Adrenal gland (tissue), 12 donors: ENCODE results near the gene AKIP1. TPM values are rescaled to one million over a fixed set of nuclear protein-coding genes. Genes with fewer than 3 reads are reported as not detected.

Experiments used
- DNase-seq, 7 donors: peaks; one replicate each; pipeline ENCODE4 v3.0.0-alpha.2; 2019 to 2020
- H3K27ac ChIP-seq, 5 donors: fragments of 200-600 bp; sonication (generic) in 4 of 5; 1 replicate in 3 of 5; 2 replicates in 2 of 5; pipeline versions ENCODE4 v1.5.1 to v1.8.0; 2016 to 2020; ENCODE audit warnings: mild to moderate bottlenecking in 1 of 5
- H3K27me3 ChIP-seq: fragments of 200-600 bp; 2 replicates; pipeline ENCODE4 v1.8.0; 2021
- H3K36me3 ChIP-seq, 2 donors: fragments of 200-600 bp; replicated peaks in 1 of 2; 1 replicate in 1 of 2; 2 replicates in 1 of 2; pipeline versions ENCODE4 v1.5.1 to v1.8.0; 2018 to 2022
- H3K4me1 ChIP-seq, 2 donors: fragments of 200-600 bp; replicated peaks in 1 of 2; 1 replicate in 1 of 2; 2 replicates in 1 of 2; pipeline versions ENCODE4 v1.5.1 to v1.8.0; 2018 to 2021
- H3K4me3 ChIP-seq, 4 donors: fragments of 200-600 bp; sonication (generic) in 3 of 4; one replicate each; pipeline ENCODE4 v1.5.1; 2016 to 2018
- H3K9me3 ChIP-seq, 3 donors: fragments of 200-600 bp; sonication (generic) in 1 of 3; replicated peaks in 1 of 3; 1 replicate in 2 of 3; 2 replicates in 1 of 3; pipeline versions ENCODE4 v1.5.1 to v1.8.0; 2016 to 2021
- CTCF ChIP-seq, 6 experiments: fragments of 450-650 bp in 4 of 6; fragments of 200-600 bp in 2 of 6; sonication (generic) in 1 of 6; IDR thresholded peaks; 1 replicate in 5 of 6; 2 replicates in 1 of 6; pipeline versions ENCODE4 v1.5.1 to v1.8.0; 2016 to 2021; ENCODE audit warnings: antibody characterized with exemption in 6 of 6, mild to moderate bottlenecking in 2 of 6, moderate library complexity in 1 of 6
- POLR2A ChIP-seq, 2 donors: fragments of 450-650 bp; IDR thresholded peaks; one replicate each; pipeline ENCODE4 v1.6.1; 2017; ENCODE audit warnings: antibody characterized with exemption in 2 of 2, mild to moderate bottlenecking in 2 of 2, moderate library complexity in 1 of 2
- WGBS, 4 donors: extraction: QIAGEN DNeasy Blood & Tissue Kit in 2 of 4; methylation state at CpG; one replicate each; pipeline versions ENCODE4 v1.1.5 to v1.1.7; 2013 to 2017; 5-methylcytosine and 5-hydroxymethylcytosine counted together
- intact Hi-C, 2 donors: fragments of 100-400 bp; cut with DNase I; formaldehyde crosslinking; loops; one replicate each; pipeline versions ENCODE4 v1.14.1 to v1.15.0; 2022 to 2023
- polyA plus RNA-seq, 3 donors: library from polyadenylated mRNA; stranded (reverse); fragments of 200-250 nt in 2 of 3; fragments of 350-450 nt in 1 of 3; fragmentation: Illumina TruSeq in 1 of 3; extraction: RNeasy Lipid Tissue Mini Kit (QIAGEN cat#74804) in 1 of 3; gene quantifications; one replicate each; pipeline ENCODE4 v1.2.3, GENCODE V29; 2013 to 2014
- total RNA-seq, 9 donors: library from RNA; depleted of rRNA in 4 of 9; stranded (reverse); fragments of >200 nt in 4 of 9; fragments of 120-200 nt in 1 of 9; fragmentation: NEBNext Ultra II Directional in 1 of 9; extraction: Animal tissue kit (Norgen Biotek cat#: 25700) in 1 of 9; gene quantifications; one replicate each; pipeline versions ENCODE4 v1.1.0 to v1.2.4, GENCODE V29; 2013 to 2023
- donor health status: healthy with polysubstance abuse.
- donor health status: Bipolar disorder and iron deficiency.
- donor health status: DM: yes; HTN: yes; CAD: no.
- donor health status: DM: no; HTN: no; CAD: no.
- donor health status: DM: no; HTN: no; CAD: no.
- donor health status: DM: yes; HTN: yes; CAD: no.

AKIP1 gene
- total and polyA plus RNA-seq, 12 donors, result 18.1 to 52.9 (median 37.3) TPM

DNA sequence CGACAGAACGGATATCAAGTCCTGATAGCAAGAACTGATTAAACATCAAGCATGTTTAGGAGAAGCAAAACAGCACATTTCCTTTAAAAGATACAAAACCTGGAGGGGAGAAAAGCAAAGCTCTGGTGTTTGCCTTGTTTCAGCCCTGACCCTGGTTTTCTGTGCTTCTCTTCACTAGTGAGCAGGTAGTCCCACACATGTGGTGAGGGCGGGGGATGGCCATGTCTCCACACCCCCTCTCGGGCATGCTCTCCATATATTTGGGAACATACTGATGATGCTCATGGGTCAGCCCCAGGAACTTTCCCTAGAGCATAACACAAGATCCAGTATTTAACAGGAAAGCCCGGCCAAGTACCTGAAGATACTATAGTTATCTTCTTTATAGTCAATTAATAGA, 11.7 kb downstream of the AKIP1 start:
- Histone ChIP-seq H3K9me3 (no peaks in the 10 kb centered on the region), H3K27me3 (no peaks in the 10 kb centered on the region), H3K4me3 (no peak overlapping the region), H3K27ac (no peak overlapping the region), H3K36me3 (peaks cover 0 to 58% of the 10 kb centered on the region in 2 donors), H3K4me1 (no peaks in the 10 kb centered on the region)
- intact Hi-C loops, result loop anchor here in 1 of 2 donors (5.0 kb wide), 1 partner anchor 210 kb away; no protein-coding TSS in a partner anchor
- no peak for TF ChIP-seq POLR2A (IDR thresholded peaks at IDR 0.05)
- TF ChIP-seq CTCF (IDR thresholded peaks at IDR 0.05), result no peak
- DNase-seq, result no peak
- WGBS, 4 donors, result 85 to 97% (median 93%) methylated on average over 5 of the region's 5 CpGs

DNA sequence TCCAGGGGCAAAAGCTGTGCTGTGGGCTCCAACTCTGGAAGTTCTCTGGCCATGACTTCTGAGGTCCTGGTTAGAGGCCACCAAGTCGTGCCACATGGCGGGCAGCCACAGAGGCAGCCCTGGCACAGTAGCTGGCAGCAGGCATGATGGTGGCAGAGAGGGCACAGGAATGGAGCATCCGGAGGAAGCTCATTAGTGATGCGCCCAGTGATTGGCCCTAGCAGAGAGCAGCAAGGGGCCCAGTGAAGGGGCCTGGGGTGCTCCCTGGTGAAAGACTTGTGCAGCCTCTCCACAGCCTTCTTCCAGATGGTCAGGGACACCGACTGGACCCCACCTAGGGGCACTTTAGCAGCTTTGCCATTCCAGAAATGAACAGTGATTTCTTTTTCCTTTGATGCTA, 14.7 kb downstream of the AKIP1 start:
- Histone ChIP-seq H3K36me3 (peaks cover 0 to 28% of the 10 kb centered on the region in 2 donors), H3K4me3 (no peak overlapping the region), H3K4me1 (no peaks in the 10 kb centered on the region), H3K27me3 (no peaks in the 10 kb centered on the region), H3K9me3 (no peaks in the 10 kb centered on the region), H3K27ac (no peak overlapping the region)
- intact Hi-C loops, result no loop called here
- TF ChIP-seq POLR2A (IDR thresholded peaks at IDR 0.05) (no peak), CTCF (IDR thresholded peaks at IDR 0.05) (no peak)
- no peak for DNase-seq
- WGBS, 4 donors, result 89 to 100% (median 96%) methylated on average over 3 to 5 of the region's 5 CpGs

GRCh38 chr11:8926236-8926635, 15.2 kb downstream of the AKIP1 start:
- no peak overlapping the region for H3K27ac ChIP-seq
- H3K9me3 ChIP-seq, result no peaks in the 10 kb centered on the region
- H3K27me3 ChIP-seq, result no peaks in the 10 kb centered on the region
- no peak for DNase-seq
- H3K36me3 ChIP-seq, result peaks cover 0 to 22% of the 10 kb centered on the region in 2 donors
- WGBS, 4 donors, result 97 to 100% (median 98%) methylated on average over 1 to 5 of the region's 5 CpGs
- H3K4me1 ChIP-seq, result no peaks in the 10 kb centered on the region
- TF ChIP-seq CTCF (IDR thresholded peaks at IDR 0.05) (no peak), POLR2A (IDR thresholded peaks at IDR 0.05) (no peak)
- intact Hi-C loops, result no loop called here
- no peak overlapping the region for H3K4me3 ChIP-seq

- Histone ChIP-seq H3K27me3 (no peaks in the 10 kb centered on the region), H3K4me1 (no peaks in the 10 kb centered on the region), H3K4me3 (no peak overlapping the region), H3K36me3 (peaks cover 0 to 12% of the 10 kb centered on the region in 2 donors), H3K9me3 (no peaks in the 10 kb centered on the region), H3K27ac (no peak overlapping the region)
- intact Hi-C loops, result no loop called here
- DNase-seq, result no peak
- 81 to 93% (median 87%) methylated on average over 5 of the region's 5 CpGs for WGBS, 4 donors
- TF ChIP-seq POLR2A (IDR thresholded peaks at IDR 0.05) (no peak), CTCF (IDR thresholded peaks at IDR 0.05) (no peak)
Measured at GRCh38 chr11:8927233-8927632, 16.2 kb downstream of the AKIP1 start.
